ENCODE results near the gene RALGAPA2.

RALGAPA2 gene

DNA sequence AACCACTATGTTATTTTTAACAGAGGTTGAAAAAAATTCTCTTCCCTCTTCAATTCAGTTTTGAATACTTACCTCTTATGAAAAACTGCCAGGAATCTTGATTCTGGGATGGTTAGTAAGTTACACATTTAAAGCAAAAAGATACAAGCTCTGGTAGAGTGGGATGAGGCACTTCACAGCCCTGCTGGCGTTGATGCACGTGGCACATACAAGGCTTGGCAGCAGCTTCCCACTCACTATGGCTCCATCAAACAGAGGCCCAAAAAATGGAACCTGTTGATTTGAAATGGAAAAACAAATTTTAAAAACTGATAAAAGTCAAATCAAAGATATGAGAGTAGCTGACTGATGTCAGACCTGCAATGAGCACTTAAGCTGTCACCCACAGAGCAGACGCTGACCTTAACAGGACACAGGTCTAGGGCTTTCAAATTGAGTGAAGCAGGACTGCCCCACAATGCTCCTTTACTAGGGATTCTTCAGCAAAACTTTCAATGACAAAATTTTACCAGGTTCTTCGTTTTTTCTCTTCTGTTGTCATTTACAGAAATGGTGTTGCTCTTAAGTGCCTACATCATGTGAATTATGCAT, 239.7 kb downstream of the RALGAPA2 start:
- DNase-seq (ENCODE audit: low read depth in 2 of 2): no peak

GRCh38 chr20:20466341-20466879, 246.0 kb downstream of the RALGAPA2 start:
- DNase-seq (ENCODE audit: low read depth in 2 of 2): no peak

- no peak for DNase-seq (ENCODE audit: low read depth in 2 of 2)
Observed at GRCh38 chr20:20465252-20465651, 247.2 kb downstream of the RALGAPA2 start.

DNA sequence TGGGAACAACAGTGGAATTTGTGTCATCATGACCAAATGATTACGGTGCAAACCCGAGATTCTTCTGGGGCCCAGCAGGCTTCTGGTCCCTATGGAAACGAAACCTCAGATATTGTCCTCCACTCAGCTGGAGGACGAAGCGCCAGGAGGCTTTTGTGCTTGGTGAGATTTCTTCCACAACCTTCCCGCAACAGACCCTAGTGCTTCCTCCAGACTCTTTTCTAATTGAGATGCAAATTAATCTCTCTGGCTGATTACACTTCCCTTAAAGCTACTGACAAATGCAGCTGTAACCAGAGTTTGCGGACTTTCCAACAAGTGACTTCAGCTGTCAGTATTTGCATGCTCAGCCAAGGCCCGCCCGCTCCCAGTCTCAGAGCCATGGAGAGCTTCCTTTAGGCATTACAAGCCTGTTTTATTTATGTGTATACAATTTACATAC, 248.5 kb downstream of the RALGAPA2 start:
- no peak for DNase-seq (ENCODE audit: low read depth in 2 of 2)

DNA sequence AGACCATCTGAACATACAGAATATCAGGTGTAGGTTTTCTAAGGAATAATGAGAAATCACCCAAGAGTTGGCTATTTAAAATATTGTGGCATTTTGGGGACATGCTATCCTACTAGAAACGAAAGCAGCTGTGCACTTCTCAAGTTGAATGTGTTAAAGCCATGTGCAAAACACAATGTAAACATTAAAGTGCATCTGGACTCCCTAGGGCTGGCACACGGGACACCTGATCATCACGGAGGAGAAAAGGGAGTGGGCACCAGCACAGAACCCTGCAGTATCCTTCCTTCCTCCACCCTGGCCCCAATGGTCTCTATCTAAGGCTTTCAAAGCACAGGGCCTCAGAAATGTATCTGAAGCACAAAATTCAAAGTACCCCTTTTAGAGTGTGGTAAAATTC, 250.3 kb downstream of the RALGAPA2 start:
- DNase-seq (ENCODE audit: low read depth in 2 of 2): no peak

DNA sequence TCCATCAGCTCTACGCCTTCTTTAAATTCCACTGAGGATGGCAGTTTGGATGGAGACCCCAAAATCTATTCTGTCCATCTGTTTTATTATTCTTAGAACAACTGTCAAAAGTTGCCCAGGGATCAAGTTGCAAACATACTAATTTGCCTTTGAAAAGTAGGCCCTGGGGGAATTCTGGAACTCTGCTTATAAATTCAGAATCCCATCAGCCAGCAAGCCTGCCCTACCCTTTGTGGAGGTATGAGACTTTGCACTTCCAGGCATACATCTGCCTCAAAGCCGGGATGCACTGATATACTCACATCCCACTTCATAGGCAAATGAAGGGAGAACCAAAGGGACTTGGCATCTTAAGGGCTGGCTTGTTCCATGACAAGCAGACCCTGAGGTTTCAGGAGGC, 250.9 kb downstream of the RALGAPA2 start:
- DNase-seq (ENCODE audit: low read depth in 2 of 2): no peak

DNA sequence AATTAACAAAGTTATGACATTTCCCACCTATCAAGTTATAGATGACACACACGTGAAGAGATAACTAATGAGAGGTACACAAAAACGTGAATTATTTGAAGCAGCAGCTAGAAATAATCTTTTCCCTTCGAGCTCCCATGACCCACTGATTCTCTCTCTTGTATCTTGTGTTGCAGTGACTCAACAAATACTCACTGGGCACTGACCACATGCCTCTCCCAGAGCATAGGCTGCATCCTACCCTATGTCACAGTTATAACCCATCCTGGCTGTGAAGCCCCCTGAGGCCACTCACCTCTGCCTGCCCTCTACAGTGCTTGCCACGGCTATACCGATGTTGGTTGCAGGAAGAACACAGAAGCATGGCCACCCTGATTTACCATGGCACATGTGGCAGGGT, 252.7 kb downstream of the RALGAPA2 start:
- no peak for DNase-seq (ENCODE audit: low read depth in 2 of 2)

DNA sequence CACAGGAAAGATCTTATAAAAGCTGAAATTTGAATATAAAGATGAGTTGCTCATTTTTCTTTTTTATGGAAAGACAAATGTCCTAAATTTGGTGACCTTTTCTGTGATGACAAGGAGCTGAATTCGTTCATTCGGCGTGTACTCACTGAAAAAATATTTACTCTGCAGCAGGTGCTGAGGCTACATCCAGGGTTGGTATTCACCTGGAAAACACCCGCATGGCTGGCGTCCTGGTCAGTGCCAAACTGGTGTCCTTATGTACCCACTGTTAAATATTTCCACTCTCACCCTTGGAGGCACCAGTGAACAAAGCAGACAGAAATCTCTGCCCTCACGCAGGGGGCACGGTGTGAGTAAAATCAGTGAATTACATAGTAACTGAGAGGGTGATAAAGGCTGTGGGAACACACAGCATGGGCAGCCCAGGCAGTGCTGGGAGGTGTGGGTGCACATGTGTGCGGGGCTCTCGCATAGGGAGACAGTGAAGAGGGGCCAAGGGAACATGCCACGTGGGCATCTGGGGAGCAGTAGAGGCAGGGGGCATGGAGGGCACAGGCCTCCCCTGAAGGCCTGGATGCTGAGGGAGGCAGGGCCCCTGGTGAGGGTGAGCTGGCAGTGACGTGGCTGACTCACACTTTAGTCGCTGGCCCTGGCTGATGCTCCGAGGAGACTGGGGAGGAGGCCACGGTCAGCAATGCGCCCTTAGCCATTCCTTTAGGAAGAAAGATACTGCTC, 254.9 kb downstream of the RALGAPA2 start:
- DNase-seq (ENCODE audit: low read depth in 2 of 2): no peak

DNA sequence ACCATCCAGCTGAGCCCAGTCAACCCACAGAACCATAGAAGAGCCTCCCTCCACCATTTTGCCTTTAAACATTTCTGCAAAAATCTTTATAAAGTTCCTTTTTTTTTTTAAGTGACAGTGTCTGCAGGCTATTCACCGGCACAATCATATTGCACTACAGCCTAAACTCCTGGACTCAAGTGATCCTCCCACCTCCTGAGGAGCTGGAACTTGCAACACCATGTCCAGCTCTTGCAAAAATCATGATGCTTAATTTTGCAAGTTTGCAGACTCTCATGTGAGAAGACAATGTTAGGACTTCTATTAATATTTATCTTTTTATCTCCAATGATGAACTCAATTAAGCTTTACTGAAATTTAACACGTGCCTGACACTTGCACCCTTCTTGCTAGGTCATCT, 255.7 kb downstream of the RALGAPA2 start:
- DNase-seq (ENCODE audit: low read depth in 2 of 2): no peak

DNA sequence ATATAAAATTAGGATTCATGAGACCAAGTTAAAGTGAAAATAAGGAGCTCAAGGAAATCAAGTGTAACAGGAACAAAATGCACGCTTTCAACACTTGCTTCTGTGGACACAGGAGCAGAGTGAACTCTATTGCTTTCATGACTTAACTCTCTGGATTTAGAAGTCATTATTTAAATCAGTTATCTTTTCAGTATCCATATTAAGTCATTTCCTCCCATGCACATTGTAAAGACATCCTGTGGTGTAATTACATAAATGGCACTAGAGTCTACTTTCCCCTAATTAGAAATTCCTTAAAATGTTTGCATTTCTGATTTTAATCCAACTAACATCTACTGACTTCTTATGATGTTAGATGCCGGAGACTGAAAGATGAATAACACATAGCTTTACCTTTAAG, 256.5 kb downstream of the RALGAPA2 start:
- DNase-seq (ENCODE audit: low read depth in 2 of 2): no peak

DNA sequence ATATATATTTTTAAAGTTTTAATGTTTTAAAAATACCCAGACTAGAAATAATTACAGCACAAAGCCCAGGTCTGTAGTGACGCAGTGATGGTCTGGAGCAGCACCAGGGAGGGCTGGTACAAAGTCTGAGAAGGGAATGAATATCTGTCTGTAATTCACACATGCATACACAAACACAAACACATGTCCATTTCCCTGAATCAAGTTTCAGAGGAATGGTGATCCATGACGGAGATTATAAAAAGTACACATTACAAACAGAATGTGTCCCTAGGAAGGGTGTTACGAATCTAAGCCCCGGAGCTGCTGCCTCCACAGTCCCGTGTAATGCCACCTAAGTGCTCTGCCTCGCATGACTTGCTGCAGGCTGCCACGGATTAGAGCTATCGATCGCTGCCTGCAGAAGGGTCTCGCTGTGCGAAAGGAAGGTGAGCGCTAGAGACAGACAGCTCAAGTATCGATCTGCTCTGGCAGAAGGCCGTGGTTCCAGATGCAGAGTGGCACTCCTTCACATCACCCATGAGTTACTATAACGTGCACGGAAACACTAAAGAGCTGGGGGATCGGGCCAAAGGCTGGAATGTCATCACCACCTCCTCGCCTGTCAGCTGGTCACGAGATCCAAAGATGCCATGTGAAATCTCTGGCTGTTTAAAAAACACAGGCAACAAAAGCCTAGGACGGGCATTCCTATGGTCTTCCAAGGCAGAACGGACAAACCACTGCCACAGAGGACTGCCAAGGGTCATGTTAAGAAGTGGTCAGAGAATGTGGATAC, 257.4 kb downstream of the RALGAPA2 start:
- no peak for DNase-seq (ENCODE audit: low read depth in 2 of 2)

- DNase-seq (ENCODE audit: low read depth in 2 of 2): no peak
Observed at GRCh38 chr20:20454367-20454766, 258.1 kb downstream of the RALGAPA2 start.

GRCh38 chr20:20452254-20452676, 260.2 kb downstream of the RALGAPA2 start:
- DNase-seq (ENCODE audit: low read depth in 2 of 2): peak in 1 of 2 donors; percentile 28

GRCh38 chr20:20450521-20450920, 261.9 kb downstream of the RALGAPA2 start:
- DNase-seq (ENCODE audit: low read depth in 2 of 2): no peak

GRCh38 chr20:20448881-20449280, 263.6 kb downstream of the RALGAPA2 start:
- DNase-seq (ENCODE audit: low read depth in 2 of 2): no peak

DNA sequence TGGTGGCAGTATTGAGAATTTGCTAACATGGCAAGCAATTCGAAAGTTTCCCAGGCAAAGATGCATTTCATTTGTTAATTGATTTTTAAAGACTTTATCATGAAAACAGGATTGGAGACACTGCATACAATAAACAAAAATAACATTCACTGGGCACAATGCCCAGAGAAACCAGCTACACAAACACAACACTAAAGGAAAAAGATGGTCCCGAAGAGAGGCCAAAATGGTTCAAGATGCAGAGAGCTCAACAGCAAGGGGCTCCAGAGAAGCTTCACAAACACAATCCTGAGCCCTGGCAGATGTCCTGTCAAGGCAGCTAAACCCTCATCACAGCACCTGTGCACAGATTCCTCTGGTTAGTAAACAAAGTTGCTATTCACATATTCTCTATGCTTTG, 265.2 kb downstream of the RALGAPA2 start:
- DNase-seq (ENCODE audit: low read depth in 2 of 2): no peak

GRCh38 chr20:20446425-20447015, 265.9 kb downstream of the RALGAPA2 start:
- DNase-seq (ENCODE audit: low read depth in 2 of 2): no peak

GRCh38 chr20:20446001-20446400, 266.4 kb downstream of the RALGAPA2 start:
- no peak for DNase-seq (ENCODE audit: low read depth in 2 of 2)

GRCh38 chr20:20443504-20443903, 268.9 kb downstream of the RALGAPA2 start:
- DNase-seq (ENCODE audit: low read depth in 2 of 2): no peak

- DNase-seq (ENCODE audit: low read depth in 2 of 2): no peak
Observed at GRCh38 chr20:20442466-20442865, 270.0 kb downstream of the RALGAPA2 start.

DNA sequence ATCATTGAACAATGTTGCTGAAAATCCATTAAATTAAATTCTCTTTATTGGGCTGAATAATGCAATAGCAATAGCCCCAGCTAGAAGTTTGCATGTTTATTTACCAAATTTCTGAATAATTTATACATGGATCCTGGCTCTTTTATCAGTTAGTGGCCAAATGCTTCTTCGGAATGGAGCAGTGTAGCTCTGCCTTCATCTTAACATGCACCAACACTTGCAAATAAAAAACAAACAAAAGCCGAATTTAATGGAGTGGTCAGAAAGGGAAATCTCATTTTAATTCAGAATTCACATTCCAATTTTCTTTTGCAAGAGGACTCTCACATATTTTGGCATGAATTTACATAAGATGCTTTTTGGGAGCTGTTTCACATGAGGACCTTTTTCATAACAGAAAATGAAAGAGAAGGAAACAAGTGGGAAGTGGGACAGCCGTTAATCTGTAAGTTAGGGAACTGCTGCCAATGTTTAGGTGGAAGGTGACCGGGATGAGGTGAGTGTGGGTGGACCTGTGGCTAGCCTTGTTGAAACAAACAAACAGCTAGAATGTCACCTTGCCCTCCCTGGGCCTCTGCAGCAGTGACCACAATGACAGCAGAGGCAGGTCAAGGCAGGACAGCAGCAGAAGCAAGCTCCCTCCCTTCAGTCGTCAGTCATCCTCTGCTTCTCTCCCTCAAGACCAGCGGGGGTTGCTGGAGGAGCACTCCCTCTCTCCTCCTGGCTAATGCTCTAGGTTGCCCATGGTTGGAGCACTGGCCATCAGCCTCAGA, 271.4 kb downstream of the RALGAPA2 start:
- no peak for DNase-seq (ENCODE audit: low read depth in 2 of 2)
